ENCODE data around the gene KLF11.
"Not testable (repeated sequence)": the region's sequence is repeated elsewhere in the genome, so short reads cannot be mapped to it uniquely, and the experiment has no call there.

Gene KLF11

DNA sequence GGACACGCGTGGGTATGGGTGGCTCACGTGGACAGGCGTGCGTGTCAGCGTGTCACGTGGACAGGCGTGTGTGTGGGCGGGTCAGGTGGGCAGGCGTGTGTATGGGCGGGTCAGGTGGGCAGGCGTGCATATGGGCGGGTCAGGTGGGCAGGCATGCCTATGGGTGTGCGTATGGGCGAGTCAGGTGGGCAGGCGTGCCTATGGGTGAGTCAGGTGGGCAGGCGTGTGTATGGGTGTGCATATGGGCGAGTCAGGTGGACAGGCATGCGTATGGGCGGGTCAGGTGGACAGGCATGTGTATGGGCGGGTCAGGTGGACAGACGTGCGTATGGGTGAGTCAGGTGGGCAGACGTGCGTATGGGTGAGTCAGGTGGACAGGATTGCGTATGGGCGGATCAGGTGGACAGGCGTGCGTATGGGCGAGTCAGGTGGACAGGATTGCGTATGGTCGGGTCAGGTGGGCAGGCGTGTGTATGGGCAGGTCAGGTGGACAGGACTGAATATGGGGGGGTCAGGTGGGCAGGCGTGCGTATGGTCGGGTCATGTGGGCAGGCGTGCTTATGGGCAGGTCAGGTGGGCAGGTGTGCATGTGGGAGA, 30.9 kb upstream of the KLF11 start:
- Mint-ChIP-seq H3K4me1 (peaks cover 27% of the 10 kb centered on the region), H3K27me3 (ENCODE audit: low read depth, poor library complexity) (peaks cover 14% of the 10 kb centered on the region)
- not testable (repeated sequence) for DNase-seq; H3K27ac Mint-ChIP-seq; H3K9me3 Mint-ChIP-seq; H3K4me3 Mint-ChIP-seq; H3K36me3 Mint-ChIP-seq (ENCODE audit: low read depth)

DNA sequence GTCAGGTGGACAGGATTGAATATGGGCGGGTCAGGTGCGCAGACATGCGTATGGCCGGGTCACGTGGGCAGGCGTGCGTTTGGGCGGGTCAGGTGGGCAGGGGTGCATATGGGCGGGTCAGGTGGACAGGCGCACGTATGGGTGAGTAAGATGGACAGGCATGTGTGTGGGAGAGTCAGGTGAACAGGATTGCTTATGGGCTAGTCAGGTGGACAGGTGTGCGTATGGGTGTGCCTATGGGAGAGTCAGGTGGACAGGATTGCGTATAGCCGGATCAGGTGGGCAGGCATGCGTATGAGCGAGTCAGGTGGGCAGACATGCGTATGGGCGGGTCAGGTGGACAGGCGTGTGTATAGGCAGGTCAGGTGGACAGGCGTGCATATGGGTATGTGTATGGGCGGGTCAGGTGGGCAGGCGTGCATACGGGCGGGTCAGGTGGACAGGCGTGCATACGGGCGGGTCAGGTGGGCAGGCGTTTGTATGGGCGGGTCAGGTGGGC, 30.3 kb upstream of the KLF11 start:
- peaks cover 15% of the 10 kb centered on the region for H3K27me3 Mint-ChIP-seq (ENCODE audit: low read depth, poor library complexity)
- H3K27ac Mint-ChIP-seq: no peak overlapping the region
- TF ChIP-seq, protein P1, sequence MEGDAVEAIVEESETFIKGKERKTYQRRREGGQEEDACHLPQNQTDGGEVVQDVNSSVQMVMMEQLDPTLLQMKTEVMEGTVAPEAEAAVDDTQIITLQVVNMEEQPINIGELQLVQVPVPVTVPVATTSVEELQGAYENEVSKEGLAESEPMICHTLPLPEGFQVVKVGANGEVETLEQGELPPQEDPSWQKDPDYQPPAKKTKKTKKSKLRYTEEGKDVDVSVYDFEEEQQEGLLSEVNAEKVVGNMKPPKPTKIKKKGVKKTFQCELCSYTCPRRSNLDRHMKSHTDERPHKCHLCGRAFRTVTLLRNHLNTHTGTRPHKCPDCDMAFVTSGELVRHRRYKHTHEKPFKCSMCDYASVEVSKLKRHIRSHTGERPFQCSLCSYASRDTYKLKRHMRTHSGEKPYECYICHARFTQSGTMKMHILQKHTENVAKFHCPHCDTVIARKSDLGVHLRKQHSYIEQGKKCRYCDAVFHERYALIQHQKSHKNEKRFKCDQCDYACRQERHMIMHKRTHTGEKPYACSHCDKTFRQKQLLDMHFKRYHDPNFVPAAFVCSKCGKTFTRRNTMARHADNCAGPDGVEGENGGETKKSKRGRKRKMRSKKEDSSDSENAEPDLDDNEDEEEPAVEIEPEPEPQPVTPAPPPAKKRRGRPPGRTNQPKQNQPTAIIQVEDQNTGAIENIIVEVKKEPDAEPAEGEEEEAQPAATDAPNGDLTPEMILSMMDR (IDR thresholded peaks at IDR 0.05): no peak
- H3K36me3 Mint-ChIP-seq (ENCODE audit: low read depth): no peaks in the 10 kb centered on the region
- peaks cover 22% of the 10 kb centered on the region for H3K4me1 Mint-ChIP-seq
- DNase-seq: no peak
- peaks cover 4% of the 10 kb centered on the region for H3K9me3 Mint-ChIP-seq
- H3K4me3 Mint-ChIP-seq: no peak overlapping the region

DNA sequence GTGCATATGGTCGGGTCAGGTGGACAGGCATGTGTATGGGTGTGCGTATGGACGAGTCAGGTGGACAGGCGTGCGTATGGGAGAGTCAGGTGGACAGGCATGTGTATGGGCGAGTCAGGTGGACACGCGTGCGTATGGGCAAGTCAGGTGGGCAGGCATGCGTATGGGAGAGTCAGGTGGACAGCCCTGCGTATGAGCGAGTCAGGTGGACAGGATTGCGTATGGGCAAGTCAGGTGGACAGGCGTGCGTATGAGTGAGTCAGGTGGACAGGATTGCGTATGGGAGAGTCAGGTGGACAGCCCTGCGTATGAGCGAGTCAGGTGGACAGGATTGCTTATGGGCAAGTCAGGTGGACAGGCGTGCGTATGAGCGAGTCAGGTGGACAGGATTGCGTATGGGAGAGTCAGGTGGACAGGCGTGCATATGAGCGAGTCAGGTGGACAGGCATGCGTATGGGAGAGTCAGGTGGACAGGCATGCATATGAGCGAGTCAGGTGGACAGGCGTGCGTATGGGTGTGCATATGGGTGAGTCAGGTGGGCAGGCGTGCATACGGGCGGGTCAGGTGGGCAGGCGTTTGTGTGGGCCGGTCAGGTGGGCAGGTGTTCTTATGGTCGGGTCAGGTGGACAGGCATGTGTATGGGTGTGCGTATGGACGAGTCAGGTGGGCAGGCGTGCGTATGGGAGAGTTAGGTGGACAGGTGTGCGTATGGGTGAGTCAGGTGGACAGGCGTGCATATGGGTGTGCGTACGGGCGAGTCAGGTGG, 29.5 kb upstream of the KLF11 start:
- H3K27ac Mint-ChIP-seq; H3K4me3 Mint-ChIP-seq; H3K9me3 Mint-ChIP-seq; DNase-seq; H3K36me3 Mint-ChIP-seq (ENCODE audit: low read depth): not testable (repeated sequence)
- Mint-ChIP-seq H3K4me1 (peaks cover 14% of the 10 kb centered on the region), H3K27me3 (ENCODE audit: low read depth, poor library complexity) (peaks cover 19% of the 10 kb centered on the region)

DNA sequence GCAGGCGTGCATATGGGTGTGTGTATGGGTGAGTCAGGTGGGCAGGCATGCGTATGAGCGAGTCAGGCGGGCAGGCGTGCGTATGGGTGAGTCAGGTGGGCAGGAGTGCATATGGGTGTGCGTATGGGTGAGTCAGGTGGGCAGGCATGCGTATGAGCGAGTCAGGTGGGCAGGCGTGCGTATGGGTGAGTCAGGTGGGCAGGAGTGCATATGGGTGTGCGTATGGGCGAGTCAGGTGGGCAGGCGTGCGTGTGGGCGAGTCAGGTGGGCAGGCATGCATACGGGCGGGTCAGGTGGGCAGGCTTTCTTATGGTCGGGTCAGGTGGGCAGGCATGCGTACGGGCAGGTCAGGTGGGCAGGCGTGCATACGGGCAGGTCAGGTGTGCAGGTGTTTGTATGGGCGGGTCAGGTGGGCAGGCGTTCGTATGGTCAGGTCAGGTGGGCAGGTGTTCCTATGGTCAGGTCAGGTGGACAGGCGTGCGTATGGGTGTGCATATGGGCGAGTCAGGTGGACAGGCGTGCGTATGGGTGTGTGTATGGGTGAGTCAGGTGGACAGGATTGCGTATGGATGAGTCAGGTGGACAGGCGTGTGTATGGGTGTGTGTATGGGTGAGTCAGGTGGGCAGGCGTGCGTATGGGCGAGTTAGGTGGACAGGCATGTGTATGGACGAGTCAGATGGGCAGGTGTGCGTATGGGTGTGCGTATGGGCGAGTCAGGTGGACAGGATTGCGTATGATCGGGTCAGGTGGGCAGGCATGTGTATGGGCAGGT, 28.7 kb upstream of the KLF11 start:
- peaks cover 4% of the 10 kb centered on the region for H3K9me3 Mint-ChIP-seq
- peaks cover 7% of the 10 kb centered on the region for H3K4me1 Mint-ChIP-seq
- H3K36me3 Mint-ChIP-seq (ENCODE audit: low read depth): no peaks in the 10 kb centered on the region
- H3K4me3 Mint-ChIP-seq: no peak overlapping the region
- peaks cover 22% of the 10 kb centered on the region for H3K27me3 Mint-ChIP-seq (ENCODE audit: low read depth, poor library complexity)
- TF ChIP-seq, protein P1 (IDR thresholded peaks at IDR 0.05): no peak
- H3K27ac Mint-ChIP-seq: no peak overlapping the region
- DNase-seq: no peak

DNA sequence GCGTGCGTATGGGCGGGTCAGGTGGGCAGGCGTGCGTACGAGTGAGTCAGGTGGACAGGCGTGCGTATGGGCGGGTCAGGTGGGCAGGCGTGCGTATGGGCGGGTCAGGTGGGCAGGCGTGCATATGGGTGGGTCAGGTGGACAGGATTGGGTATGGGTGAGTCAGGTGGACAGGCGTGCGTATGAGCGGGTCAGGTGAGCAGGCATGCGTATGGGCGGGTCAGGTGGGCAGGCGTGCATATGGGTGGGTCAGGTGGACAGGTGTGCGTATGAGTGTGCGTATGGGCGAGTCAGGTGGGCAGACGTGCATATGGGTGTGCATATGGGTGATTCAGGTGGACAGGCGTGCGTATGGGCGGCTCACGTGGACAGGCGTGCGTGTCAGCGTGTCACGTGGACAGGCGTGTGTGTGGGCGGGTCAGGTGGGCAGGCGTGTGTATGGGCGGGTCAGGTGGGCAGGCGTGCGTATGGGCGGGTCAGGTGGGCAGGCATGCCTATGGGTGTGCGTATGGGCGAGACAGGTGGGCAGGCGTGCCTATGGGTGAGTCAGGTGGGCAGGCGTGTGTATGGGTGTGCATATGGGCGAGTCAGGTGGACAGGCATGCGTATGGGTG, 27.9 kb upstream of the KLF11 start:
- not testable (repeated sequence) for H3K27ac Mint-ChIP-seq; DNase-seq; H3K4me1 Mint-ChIP-seq; H3K9me3 Mint-ChIP-seq; H3K36me3 Mint-ChIP-seq (ENCODE audit: low read depth); H3K4me3 Mint-ChIP-seq
- H3K27me3 Mint-ChIP-seq (ENCODE audit: low read depth, poor library complexity): peaks cover 22% of the 10 kb centered on the region

DNA sequence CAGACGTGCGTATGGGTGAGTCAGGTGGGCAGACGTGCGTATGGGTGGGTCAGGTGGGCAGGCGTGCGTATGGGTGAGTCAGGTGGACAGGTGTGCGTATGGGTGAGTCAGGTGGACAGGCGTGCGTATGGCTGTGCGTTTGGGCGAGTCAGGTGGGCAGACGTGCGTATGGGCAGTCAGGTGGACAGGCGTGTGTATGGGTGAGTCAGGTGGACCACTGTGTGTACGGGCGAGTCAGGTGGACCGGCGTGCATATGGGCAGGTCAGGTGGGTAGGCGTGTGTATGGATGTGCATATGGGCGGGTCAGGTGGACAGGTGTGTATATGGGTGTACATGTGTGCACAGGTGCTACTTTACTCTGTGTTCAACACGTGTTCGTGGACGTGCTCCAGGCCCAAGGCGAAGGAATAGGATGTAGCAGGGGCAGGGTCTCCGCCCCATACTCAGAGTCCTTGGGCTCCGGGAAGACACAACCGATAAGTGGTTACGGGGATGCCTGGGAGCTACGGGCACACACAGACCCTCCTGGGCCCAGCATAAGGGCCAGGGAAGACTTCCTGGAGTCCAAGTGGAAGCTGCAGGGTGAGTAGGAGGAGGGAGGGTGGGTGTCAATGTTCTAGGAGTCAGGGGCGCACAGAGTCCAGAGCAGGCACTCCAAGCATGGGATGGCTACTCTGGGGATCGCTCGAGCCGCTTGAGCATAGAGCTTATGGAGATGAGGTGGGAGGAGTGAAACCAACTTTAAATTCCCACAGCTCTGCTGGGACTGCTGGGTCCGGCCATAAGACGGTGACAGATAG, 27.1 kb upstream of the KLF11 start:
- no peak for DNase-seq
- Mint-ChIP-seq H3K27ac (no peak overlapping the region), H3K27me3 (ENCODE audit: low read depth, poor library complexity) (peaks cover 22% of the 10 kb centered on the region), H3K4me1 (no peaks in the 10 kb centered on the region), H3K36me3 (ENCODE audit: low read depth) (no peaks in the 10 kb centered on the region), H3K4me3 (no peak overlapping the region), H3K9me3 (peaks cover 4% of the 10 kb centered on the region)
- TF ChIP-seq, protein P1 (IDR thresholded peaks at IDR 0.05): no peak

Data from nephron progenitor cell (in vitro differentiated cells).